HL-60/S4 treated with retinoic acid at 250 ng/mL for 4 days and 3 days (cell line): Measurements from ENCODE around the gene DENND1C.

Experiments
- in situ Hi-C: fragments of 300-500 bp; cut with MboI; formaldehyde crosslinking; loops from 2 replicates; pipeline ENCODE4 v1.7.0; 2022; ENCODE audit warnings: low sequenced_read_pairs

The DENND1C gene

GRCh38 chr19:6425732-6426620 lies 55.6 kb downstream of the DENND1C start:
- in situ Hi-C loops = no loop called here

DNA sequence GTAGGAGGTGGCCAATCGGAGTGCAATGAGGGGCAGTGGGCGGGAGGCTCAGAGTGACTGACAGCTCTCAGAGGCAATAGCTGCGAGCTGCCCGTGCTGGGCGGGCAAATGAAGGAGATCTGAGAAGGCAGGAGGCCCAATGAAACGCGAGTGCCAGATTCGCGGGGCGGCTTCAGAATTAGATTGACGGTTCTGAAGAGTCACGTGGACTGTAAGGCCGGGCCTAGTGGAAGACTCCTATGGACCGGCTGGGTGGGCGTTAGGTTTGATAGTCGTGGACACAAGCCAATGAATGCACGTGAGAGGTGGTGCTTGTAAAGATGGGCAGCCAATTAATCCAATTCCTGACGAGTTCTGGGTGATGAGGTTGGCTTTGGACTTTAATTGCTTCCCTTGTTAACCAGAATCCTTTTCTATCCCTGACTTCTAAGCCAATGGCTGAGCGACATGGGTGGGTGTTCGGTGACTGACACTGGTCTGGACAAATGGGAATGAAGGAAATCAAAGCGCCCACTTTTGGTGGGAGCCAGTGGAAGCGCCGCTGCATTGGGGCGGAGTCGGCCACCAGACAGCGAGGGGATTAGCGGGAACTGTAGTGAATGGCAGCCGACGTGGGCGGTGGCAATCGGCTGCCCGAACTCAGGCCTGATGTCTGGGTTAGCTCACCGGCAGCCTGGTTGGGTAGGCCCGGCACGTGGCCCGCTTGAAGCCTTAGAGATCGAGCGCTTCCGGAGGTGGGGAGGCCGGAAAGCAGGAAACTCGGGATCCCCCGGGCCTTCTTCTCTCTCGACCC lies 56.5 kb downstream of the DENND1C start:
- in situ Hi-C loops = no loop called here

GRCh38 chr19:6424195-6424938 lies 57.2 kb downstream of the DENND1C start, which contains the start of gene KHSRP:
TSS of gene KHSRP (minus strand) at chr19:6424811. CDS start at chr19:6424701, 110 bp downstream.
- in situ Hi-C loops = no loop called here

GRCh38 chr19:6423499-6424194 lies 57.9 kb downstream of the DENND1C start:
- in situ Hi-C loops = no loop called here

GRCh38 chr19:6421075-6422014 lies 60.2 kb downstream of the DENND1C start:
- in situ Hi-C loops = no loop called here

GRCh38 chr19:6418562-6418932 lies 63.0 kb downstream of the DENND1C start:
- in situ Hi-C loops = no loop called here

- in situ Hi-C loops = no loop called here
These were observed 63.6 kb downstream of the DENND1C start for GRCh38 chr19:6417713-6418561.
